ENCODE results near the gene VSIG2.

Gene VSIG2

GRCh38 chr11:124717786-124718651 lies 34.0 kb downstream of the VSIG2 start:
- no peak for DNase-seq

- DNase-seq: no peak
These were observed 34.7 kb downstream of the VSIG2 start for GRCh38 chr11:124717421-124717785.

- no peak for DNase-seq
These were observed 35.5 kb downstream of the VSIG2 start for GRCh38 chr11:124716591-124716990.

GRCh38 chr11:124712392-124712791 lies 39.7 kb downstream of the VSIG2 start:
- DNase-seq: no peak

GRCh38 chr11:124707829-124708228 lies 44.2 kb downstream of the VSIG2 start:
- no peak for DNase-seq

GRCh38 chr11:124700028-124700427 lies 52.0 kb downstream of the VSIG2 start:
- no peak for DNase-seq

GRCh38 chr11:124699547-124699946 lies 52.5 kb downstream of the VSIG2 start:
- DNase-seq: no peak
